Lower leg skin (tissue), 3 donors: ENCODE measurements around the gene UNKL.

Source experiments
- CTCF ChIP-seq, 3 donors: fragments of 450-650 bp; IDR thresholded peaks; one replicate each; pipeline ENCODE4 v1.5.1; 2016; ENCODE audit warnings: antibody characterized with exemption in 3 of 3, mild to moderate bottlenecking in 3 of 3, moderate library complexity in 2 of 3
- POLR2A ChIP-seq, 2 donors: fragments of 450-650 bp; IDR thresholded peaks; one replicate each; pipeline ENCODE4 v1.6.1; 2016 to 2017; ENCODE audit warnings: antibody characterized with exemption in 2 of 2, mild to moderate bottlenecking in 1 of 2, moderate library complexity in 1 of 2

- TF ChIP-seq CTCF (IDR thresholded peaks at IDR 0.05) (no peak), POLR2A (IDR thresholded peaks at IDR 0.05) (no peak)
These were observed 35.0 kb downstream of the UNKL start for GRCh38 chr16:1379304-1380076.
